GM12878 (cell line): ENCODE measurements around the gene USP37. TPM values are rescaled to one million over a fixed set of nuclear protein-coding genes. Genes with fewer than 3 reads are reported as not detected.

Source experiments
- ATAC-seq: fragments of 200-7000 bp; cut with Tn5 transposase; 3 replicates; pipeline ENCODE4 v1.9.1; 2020; ENCODE audit warnings: mild to moderate bottlenecking, moderate library complexity
- BruUV-seq: library from RNA; stranded (reverse); fragments of 400-500 nt; replicated peaks from 2 replicates; lab custom pipeline; 2021; lab: Mats Ljungman, UMichigan
- CTCF ChIA-PET: fragments of 300-600 bp; sonication (Branson Sonifier 250); formaldehyde crosslinking; extraction: SDS; loops from one replicate; lab custom pipeline; 2021; ENCODE audit warnings: inconsistent platforms; lab: Yijun Ruan, JAX
- POLR2A ChIA-PET: fragments of 350-600 bp; formaldehyde crosslinking; extraction: SDS; loops from one replicate; lab custom pipeline; 2021; ENCODE audit warnings: inconsistent platforms; lab: Charles Lee
- RAD21 ChIA-PET: fragments of 300-600 bp; sonication (Branson Sonifier 250); formaldehyde crosslinking; loops from one replicate; lab custom pipeline; 2023; ENCODE audit warnings: antibody characterized with exemption; ENCODE audit not compliant: unreplicated experiment; lab: Charles Lee
- SMC1A ChIA-PET: fragments of 300-600 bp; sonication (Branson Sonifier 250); formaldehyde crosslinking; loops from one replicate; lab custom pipeline; 2023; ENCODE audit not compliant: unreplicated experiment, uncharacterized antibody; lab: Charles Lee
- DNase-seq: peaks from one replicate; pipeline ENCODE4 v3.0.0-alpha.2; 2011; ENCODE audit warnings: low read depth, low spot score
- FAIRE-seq: peaks from 3 replicates; lab custom pipeline; 2011; peaks lifted over from hg19 to GRCh38; lab: Jason Lieb, UNC
- H2AFZ ChIP-seq: 2 replicates; pipeline ENCODE4 v1.6.0; 2011; ENCODE audit warnings: low read depth, low read length, control low read depth; ENCODE audit not compliant: control insufficient read depth
- H3K27ac ChIP-seq: 2 replicates; pipeline ENCODE4 v1.5.1; 2011; ENCODE audit warnings: control low read depth; ENCODE audit not compliant: control insufficient read depth, insufficient read depth
- H3K27me3 ChIP-seq, 2 experiments: replicated peaks in 1 of 2; 2 replicates each; pipeline versions ENCODE4 v1.6.0 to v1.6.1; 2011; ENCODE audit warnings: low read length in 1 of 2; ENCODE audit not compliant: control insufficient read depth in 2 of 2, insufficient read depth in 2 of 2
- H3K36me3 ChIP-seq, 2 experiments: 2 replicates each; pipeline ENCODE4 v1.5.1; 2011; ENCODE audit warnings: low read length in 1 of 2; ENCODE audit not compliant: control insufficient read depth in 2 of 2, insufficient read depth in 2 of 2
- H3K4me1 ChIP-seq: 2 replicates; pipeline ENCODE4 v1.6.1; 2011; ENCODE audit warnings: mild to moderate bottlenecking, low read length, moderate library complexity, mixed read lengths; ENCODE audit not compliant: control insufficient read depth, insufficient read depth
- H3K4me2 ChIP-seq: 2 replicates; pipeline ENCODE4 v1.6.0; 2011; ENCODE audit warnings: control low read depth; ENCODE audit not compliant: control insufficient read depth, insufficient read depth
- H3K4me3 ChIP-seq: fragments of 200-600 bp; sonication (generic); 2 replicates; pipeline ENCODE4 v1.5.1; 2016
- H3K79me2 ChIP-seq: 2 replicates; pipeline ENCODE4 v1.6.0; 2011; ENCODE audit warnings: low read length; ENCODE audit not compliant: control insufficient read depth, insufficient read depth
- H3K9ac ChIP-seq: 2 replicates; pipeline ENCODE4 v1.8.0; 2011; ENCODE audit warnings: low read length, control low read depth, mixed read lengths; ENCODE audit not compliant: control insufficient read depth, insufficient read depth
- H3K9me3 ChIP-seq: replicated peaks from 3 replicates; pipeline ENCODE4 v1.5.1; 2011; ENCODE audit warnings: mild to moderate bottlenecking, low read length; ENCODE audit not compliant: control insufficient read depth, insufficient read depth
- H4K20me1 ChIP-seq: 2 replicates; pipeline ENCODE4 v1.6.0; 2011; ENCODE audit not compliant: control insufficient read depth, insufficient read depth
- ASH2L ChIP-seq: fragments of 300-600, 200-600 bp; sonication (generic); IDR thresholded peaks from 2 replicates; pipeline ENCODE4 v1.6.1; 2017; ENCODE audit warnings: low read depth, mild to moderate bottlenecking, borderline replicate concordance
- CEBPZ ChIP-seq: fragments of 150-350 bp; IDR thresholded peaks from 2 replicates; pipeline ENCODE4 v1.6.1; 2016; ENCODE audit warnings: low read depth, low read length
- DPF2 ChIP-seq: fragments of 450-650 bp; IDR thresholded peaks from 2 replicates; pipeline ENCODE4 v1.6.1; 2017; ENCODE audit warnings: mild to moderate bottlenecking
- EZH2 ChIP-seq: IDR thresholded peaks from 2 replicates; pipeline ENCODE4 v1.6.1; 2012; ENCODE audit warnings: low read depth, mild to moderate bottlenecking, control low read depth, inconsistent platforms, low read length, borderline replicate concordance; ENCODE audit not compliant: control insufficient read depth
- HCFC1 ChIP-seq: fragments of 150-350 bp; IDR thresholded peaks from 2 replicates; pipeline ENCODE4 v1.6.1; 2014; ENCODE audit warnings: low read length
- HDAC6 ChIP-seq: fragments of 200-600 bp; sonication (generic); IDR thresholded peaks from one replicate; pipeline ENCODE4 v1.8.0; 2017; ENCODE audit warnings: antibody characterized with exemption; ENCODE audit not compliant: unreplicated experiment
- IKZF2 ChIP-seq, 2 experiments: fragments of 450-650 bp; IDR thresholded peaks; 2 replicates each; pipeline ENCODE4 v1.6.1; 2017; ENCODE audit warnings: mild to moderate bottlenecking in 2 of 2, moderate library complexity in 2 of 2
- KLF5 ChIP-seq: fragments of 450-650 bp; IDR thresholded peaks from 2 replicates; pipeline ENCODE4 v1.6.1; 2014; ENCODE audit warnings: mild to moderate bottlenecking; ENCODE audit not compliant: partially characterized antibody
- NBN ChIP-seq: fragments of 450-650 bp; IDR thresholded peaks from 2 replicates; pipeline ENCODE4 v1.6.1; 2016
- NR2C1 ChIP-seq: fragments of 450-650 bp; IDR thresholded peaks from 2 replicates; pipeline ENCODE4 v1.6.1; 2017; ENCODE audit warnings: antibody characterized with exemption, mild to moderate bottlenecking, moderate library complexity
- POLR2A ChIP-seq: IDR thresholded peaks from 2 replicates; pipeline ENCODE4 v1.6.1; 2011; ENCODE audit warnings: low read depth, mild to moderate bottlenecking, low read length
- RAD51 ChIP-seq: fragments of 450-650 bp; IDR thresholded peaks from 2 replicates; pipeline ENCODE4 v1.6.1; 2016; ENCODE audit warnings: moderate library complexity, mild to moderate bottlenecking, inconsistent platforms
- RBBP5 ChIP-seq: fragments of 200-600 bp; sonication (generic); conservative IDR thresholded peaks from 2 replicates; pipeline ENCODE4 v1.6.1; 2016
- RELA ChIP-seq: fragments of 450-650 bp; IDR thresholded peaks from 2 replicates; pipeline ENCODE4 v1.8.0; 2014; ENCODE audit warnings: borderline replicate concordance; ENCODE audit not compliant: partially characterized antibody
- SMC3 ChIP-seq: IDR thresholded peaks from 2 replicates; pipeline ENCODE4 v1.6.1; 2011; ENCODE audit warnings: low read length, improper control_type of control experiment, borderline replicate concordance
- ZNF207 ChIP-seq: fragments of 450-650 bp; IDR thresholded peaks from 2 replicates; pipeline ENCODE4 v1.6.1; 2014; ENCODE audit warnings: antibody characterized with exemption, mild to moderate bottlenecking, borderline replicate concordance
- ZNF687 ChIP-seq: fragments of 450-650 bp; IDR thresholded peaks from 2 replicates; pipeline ENCODE4 v1.6.1; 2017; ENCODE audit warnings: mild to moderate bottlenecking, moderate library complexity
- ZZZ3 ChIP-seq: IDR thresholded peaks from 2 replicates; pipeline ENCODE4 v1.6.1; 2011; ENCODE audit warnings: low read depth; ENCODE audit not compliant: control insufficient read depth, insufficient read length
- WGBS: methylation state at CpG from one replicate; pipeline ENCODE4 v1.1.6; 2016; ENCODE audit warnings: low lambda C conversion rate; ENCODE audit not compliant: insufficient replicate concordance, insufficient coverage; ENCODE audit errors: missing lambda C conversion rate; 5-methylcytosine and 5-hydroxymethylcytosine counted together
- in situ Hi-C: fragments of 300-500 bp; cut with MboI; formaldehyde crosslinking; loops from 9 replicates; pipeline ENCODE4 v1.14.3; 2018; ENCODE audit warnings: mixed read lengths
- intact Hi-C: fragments of 100-400 bp; cut with micrococcal nuclease; formaldehyde crosslinking; loops from one replicate; pipeline ENCODE4 v1.14.2; 2022; ENCODE audit not compliant: unreplicated experiment
- polyA plus RNA-seq, 11 experiments: library from polyadenylated mRNA; depleted of rRNA in 4 of 11; unstranded in 6 of 11; stranded (reverse) in 5 of 11; fragments of >200 nt; fragmentation: Nextera tagmentation in 4 of 11; fragmentation: Illumina TruSeq in 1 of 11; extraction: Ambion mirVana in 4 of 11; extraction: Trizol in 1 of 11; gene quantifications; 1 replicate in 1 of 11; 2 replicates in 10 of 11; pipeline versions ENCODE4 v1.2.1 to v1.2.3, GENCODE V29; 2011 to 2016; ENCODE audit warnings: inconsistent platforms in 2 of 11, missing spikeins in 2 of 11, low read depth in 1 of 11
- total RNA-seq, 4 experiments: library from RNA; depleted of rRNA in 3 of 4; stranded (reverse); fragments of >200 nt in 3 of 4; fragmentation: Illumina TruSeq in 1 of 4; extraction: Trizol in 1 of 4; gene quantifications; 2 replicates each; pipeline versions ENCODE4 v1.2.1 to v1.2.3, GENCODE V29; 2013 to 2021
- TF ChIP-seq, protein P1 (sequence below): IDR thresholded peaks from 2 replicates; pipeline ENCODE4 v1.6.1; 2011; ENCODE audit warnings: borderline replicate concordance, low read depth, mild to moderate bottlenecking, moderate library complexity, low read length; ENCODE audit not compliant: insufficient read depth, poor library complexity, severe bottlenecking

Gene USP37
- total and polyA plus RNA-seq, 10 of the 15 experiments (the other 5 are each of a cell fraction or from before 2014, with no cell fraction given), result 2.8 to 16.0 (median 10.4) TPM

- H3K9me3 ChIP-seq, result no peaks in the 10 kb centered on the region
- FAIRE-seq, result no peak
- no peak overlapping the region for H3K27ac ChIP-seq
- DNase-seq, result no peak
- H3K4me3 ChIP-seq, result no peak overlapping the region
- SMC1A ChIA-PET, result no interaction called here
- CTCF ChIA-PET, result no interaction called here
- 49% methylated on average over 10 of the region's 10 CpGs for WGBS
- no peak overlapping the region for H2AFZ ChIP-seq
- no peak overlapping the region for H3K9ac ChIP-seq
- no TSS peak for BruUV-seq
- POLR2A ChIA-PET, result no interaction called here
- intact Hi-C loops, result no loop called here
- no peak for ATAC-seq
- RAD21 ChIA-PET, result no interaction called here
- no peaks in the 10 kb centered on the region for H3K36me3 ChIP-seq
- H3K4me1 ChIP-seq, result no peaks in the 10 kb centered on the region
- H4K20me1 ChIP-seq, result no peaks in the 10 kb centered on the region
- in situ Hi-C loops, result no loop called here
- H3K27me3 ChIP-seq, result no peaks in the 10 kb centered on the region
- TF ChIP-seq CEBPZ (no peak), KLF5 (no peak), ZNF207 (no peak), SMC3 (no peak), ZZZ3 (no peak), EZH2 (no peak), RBBP5 (no peak), HCFC1 (no peak), DPF2 (no peak), ASH2L (no peak), RELA (no peak), HDAC6 (no peak), ZNF687 (no peak), IKZF2 (IDR thresholded peaks at IDR 0.05) (no peak), RAD51 (no peak), POLR2A (no peak), NBN (no peak), NR2C1 (no peak)
- TF ChIP-seq, protein P1, sequence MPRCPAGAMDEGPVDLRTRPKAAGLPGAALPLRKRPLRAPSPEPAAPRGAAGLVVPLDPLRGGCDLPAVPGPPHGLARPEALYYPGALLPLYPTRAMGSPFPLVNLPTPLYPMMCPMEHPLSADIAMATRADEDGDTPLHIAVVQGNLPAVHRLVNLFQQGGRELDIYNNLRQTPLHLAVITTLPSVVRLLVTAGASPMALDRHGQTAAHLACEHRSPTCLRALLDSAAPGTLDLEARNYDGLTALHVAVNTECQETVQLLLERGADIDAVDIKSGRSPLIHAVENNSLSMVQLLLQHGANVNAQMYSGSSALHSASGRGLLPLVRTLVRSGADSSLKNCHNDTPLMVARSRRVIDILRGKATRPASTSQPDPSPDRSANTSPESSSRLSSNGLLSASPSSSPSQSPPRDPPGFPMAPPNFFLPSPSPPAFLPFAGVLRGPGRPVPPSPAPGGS, result no peak
- TF ChIP-seq, all 136 proteins: peak for 0
- Histone ChIP-seq H3K79me2 (no peaks in the 10 kb centered on the region), H3K4me2 (no peak overlapping the region)
These were observed 136.3 kb downstream of the USP37 start for GRCh38 chr2:218431878-218432277.
